ENCODE data around the gene SLC25A11.
"Not testable (repeated sequence)": the region's sequence is repeated elsewhere in the genome, so short reads cannot be mapped to it uniquely, and the experiment has no call there.

SLC25A11 gene

DNA sequence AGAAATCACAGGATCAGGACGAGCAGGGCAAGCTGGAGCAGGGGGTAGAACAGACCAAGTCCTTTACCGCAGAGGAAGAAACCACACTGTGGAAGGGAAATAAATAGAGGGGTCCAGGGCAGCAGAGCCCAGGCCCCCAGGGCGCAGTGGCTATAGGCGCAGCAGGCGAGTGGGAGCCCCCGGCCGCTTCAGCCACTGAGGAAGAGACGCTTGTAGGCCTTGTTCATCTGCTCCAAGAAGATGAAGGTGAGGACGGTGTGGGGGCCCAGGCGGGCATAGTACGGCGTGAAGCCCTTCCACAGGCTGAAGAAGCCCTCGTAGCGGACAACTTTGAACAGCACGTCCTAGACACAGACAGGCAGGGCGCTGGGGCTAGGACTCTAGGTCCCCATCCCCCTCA, 2.3 kb downstream of the SLC25A11 start:
- no peaks in the 10 kb centered on the region for H3K27me3 ChIP-seq (ENCODE audit: control insufficient read depth in 2 of 2, insufficient read depth in 2 of 2, low read length in 2 of 2)
- no peak overlapping the region for H3K4me3 ChIP-seq (ENCODE audit: low read length in 2 of 2)
- peaks cover 32% of the 10 kb centered on the region in 2 donors for H3K4me1 ChIP-seq (ENCODE audit: control insufficient read depth in 2 of 2, insufficient read depth in 2 of 2, low read length in 2 of 2)
- H3K9me3 ChIP-seq (ENCODE audit: control insufficient read depth in 2 of 2, low read length in 2 of 2), result no peaks in the 10 kb centered on the region
- no peak overlapping the region for H3K27ac ChIP-seq (ENCODE audit: low read depth in 2 of 2, low read length in 2 of 2)
- H3K36me3 ChIP-seq (ENCODE audit: control insufficient read depth in 2 of 2, insufficient read depth in 2 of 2, low read length in 2 of 2), result peaks cover 23 to 26% of the 10 kb centered on the region in 2 donors
- H3K9ac ChIP-seq (ENCODE audit: low read depth in 1 of 2, low read length in 2 of 2), result no peak overlapping the region

DNA sequence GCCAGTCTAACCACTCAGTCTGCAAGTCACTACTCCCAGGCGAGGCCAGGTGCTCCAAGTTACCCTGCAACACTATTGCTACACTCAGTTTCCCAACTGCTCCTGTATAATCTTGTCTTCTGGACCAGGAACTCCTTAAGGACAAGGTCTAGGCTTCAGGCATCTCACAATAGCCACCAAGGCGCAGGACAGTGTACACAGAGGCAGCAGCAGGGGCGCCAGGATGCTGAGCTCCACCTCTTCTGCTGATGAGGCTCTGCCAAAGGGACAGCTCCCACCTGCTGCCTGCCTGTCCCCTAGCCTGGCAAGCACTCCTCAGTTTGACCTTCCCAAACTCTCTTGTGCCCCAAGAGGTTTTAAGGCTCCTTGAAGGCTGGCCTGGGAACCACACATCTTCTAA, 3.4 kb downstream of the SLC25A11 start:
- peaks cover 29 to 30% of the 10 kb centered on the region in 2 donors for H3K4me1 ChIP-seq (ENCODE audit: control insufficient read depth in 2 of 2, insufficient read depth in 2 of 2, low read length in 2 of 2)
- no peaks in the 10 kb centered on the region for H3K27me3 ChIP-seq (ENCODE audit: control insufficient read depth in 2 of 2, insufficient read depth in 2 of 2, low read length in 2 of 2)
- no peak overlapping the region for H3K9ac ChIP-seq (ENCODE audit: low read depth in 1 of 2, low read length in 2 of 2)
- H3K27ac ChIP-seq (ENCODE audit: low read depth in 2 of 2, low read length in 2 of 2), result no peak overlapping the region
- no peaks in the 10 kb centered on the region for H3K9me3 ChIP-seq (ENCODE audit: control insufficient read depth in 2 of 2, low read length in 2 of 2)
- peaks cover 16 to 24% of the 10 kb centered on the region in 2 donors for H3K36me3 ChIP-seq (ENCODE audit: control insufficient read depth in 2 of 2, insufficient read depth in 2 of 2, low read length in 2 of 2)
- no peak overlapping the region for H3K4me3 ChIP-seq (ENCODE audit: low read length in 2 of 2)

DNA sequence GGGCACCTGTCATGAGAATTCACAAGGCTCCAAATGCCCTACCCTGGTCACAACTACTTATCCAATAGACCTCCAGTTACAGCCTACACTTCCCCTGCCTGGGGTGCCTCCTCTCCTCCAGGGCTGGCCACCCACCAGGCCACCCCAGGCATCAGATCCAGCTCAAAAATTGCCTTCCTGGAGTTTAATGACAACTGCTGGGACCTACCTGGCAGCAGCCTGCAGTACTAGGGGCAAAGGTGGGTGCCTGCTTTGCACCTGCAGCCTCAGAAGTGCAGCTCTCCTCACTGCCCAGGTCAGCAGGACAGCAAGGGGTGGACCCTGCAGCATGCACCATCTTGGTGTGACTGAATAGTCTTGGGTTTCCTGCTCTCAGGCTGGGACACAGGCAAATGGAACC, 4.2 kb downstream of the SLC25A11 start:
- no peaks in the 10 kb centered on the region for H3K27me3 ChIP-seq (ENCODE audit: control insufficient read depth in 2 of 2, insufficient read depth in 2 of 2, low read length in 2 of 2)
- peaks cover 16 to 24% of the 10 kb centered on the region in 2 donors for H3K36me3 ChIP-seq (ENCODE audit: control insufficient read depth in 2 of 2, insufficient read depth in 2 of 2, low read length in 2 of 2)
- H3K4me1 ChIP-seq (ENCODE audit: control insufficient read depth in 2 of 2, insufficient read depth in 2 of 2, low read length in 2 of 2), result peaks cover 22 to 23% of the 10 kb centered on the region in 2 donors
- no peak overlapping the region for H3K4me3 ChIP-seq (ENCODE audit: low read length in 2 of 2)
- H3K27ac ChIP-seq (ENCODE audit: low read depth in 2 of 2, low read length in 2 of 2), result no peak overlapping the region
- H3K9me3 ChIP-seq (ENCODE audit: control insufficient read depth in 2 of 2, low read length in 2 of 2), result no peaks in the 10 kb centered on the region
- no peak overlapping the region for H3K9ac ChIP-seq (ENCODE audit: low read depth in 1 of 2, low read length in 2 of 2)

GRCh38 chr17:4934173-4934979, 5.5 kb downstream of the SLC25A11 start:
- peak overlapping the region in 1 of 2 donors; percentile 41 for H3K9ac ChIP-seq (ENCODE audit: low read depth in 1 of 2, low read length in 2 of 2)
- H3K36me3 ChIP-seq (ENCODE audit: control insufficient read depth in 2 of 2, insufficient read depth in 2 of 2, low read length in 2 of 2), result peaks cover 16 to 24% of the 10 kb centered on the region in 2 donors
- H3K27ac ChIP-seq (ENCODE audit: low read depth in 2 of 2, low read length in 2 of 2), result no peak overlapping the region
- H3K4me3 ChIP-seq (ENCODE audit: low read length in 2 of 2), result peak overlapping the region; percentile 22
- H3K9me3 ChIP-seq (ENCODE audit: control insufficient read depth in 2 of 2, low read length in 2 of 2), result no peaks in the 10 kb centered on the region
- H3K4me1 ChIP-seq (ENCODE audit: control insufficient read depth in 2 of 2, insufficient read depth in 2 of 2, low read length in 2 of 2), result peaks cover 21 to 23% of the 10 kb centered on the region in 2 donors
- no peaks in the 10 kb centered on the region for H3K27me3 ChIP-seq (ENCODE audit: control insufficient read depth in 2 of 2, insufficient read depth in 2 of 2, low read length in 2 of 2)

- Histone ChIP-seq H3K27me3 (ENCODE audit: control insufficient read depth in 2 of 2, insufficient read depth in 2 of 2, low read length in 2 of 2) (no peaks in the 10 kb centered on the region), H3K4me3 (ENCODE audit: low read length in 2 of 2) (peak overlapping the region in 1 of 2 donors; percentile 22), H3K4me1 (ENCODE audit: control insufficient read depth in 2 of 2, insufficient read depth in 2 of 2, low read length in 2 of 2) (peaks cover 14 to 16% of the 10 kb centered on the region in 2 donors), H3K36me3 (ENCODE audit: control insufficient read depth in 2 of 2, insufficient read depth in 2 of 2, low read length in 2 of 2) (peaks cover 16 to 24% of the 10 kb centered on the region in 2 donors), H3K9ac (ENCODE audit: low read depth in 1 of 2, low read length in 2 of 2) (peak overlapping the region in 1 of 2 donors; percentile 41), H3K27ac (ENCODE audit: low read depth in 2 of 2, low read length in 2 of 2) (no peak overlapping the region), H3K9me3 (ENCODE audit: control insufficient read depth in 2 of 2, low read length in 2 of 2) (no peaks in the 10 kb centered on the region)
These were observed 6.2 kb downstream of the SLC25A11 start for GRCh38 chr17:4933646-4934045.

DNA sequence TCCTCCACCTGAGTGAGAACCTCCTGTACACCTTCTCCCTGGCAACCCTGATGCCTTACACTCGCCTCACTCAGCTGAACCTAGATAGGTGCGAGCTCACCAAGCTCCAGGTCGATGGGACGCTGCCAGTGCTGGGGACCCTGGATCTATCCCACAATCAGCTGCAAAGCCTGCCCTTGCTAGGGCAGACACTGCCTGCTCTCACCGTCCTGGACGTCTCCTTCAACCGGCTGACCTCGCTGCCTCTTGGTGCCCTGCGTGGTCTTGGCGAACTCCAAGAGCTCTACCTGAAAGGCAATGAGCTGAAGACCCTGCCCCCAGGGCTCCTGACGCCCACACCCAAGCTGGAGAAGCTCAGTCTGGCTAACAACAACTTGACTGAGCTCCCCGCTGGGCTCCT, 7.1 kb downstream of the SLC25A11 start:
- Histone ChIP-seq H3K27me3 (ENCODE audit: control insufficient read depth in 2 of 2, insufficient read depth in 2 of 2, low read length in 2 of 2) (no peaks in the 10 kb centered on the region), H3K9me3 (ENCODE audit: control insufficient read depth in 2 of 2, low read length in 2 of 2) (no peaks in the 10 kb centered on the region), H3K36me3 (ENCODE audit: control insufficient read depth in 2 of 2, insufficient read depth in 2 of 2, low read length in 2 of 2) (peaks cover 10 to 16% of the 10 kb centered on the region in 2 donors)

GRCh38 chr17:4931963-4932362, 7.9 kb downstream of the SLC25A11 start, which contains the start of gene GP1BA:
Gene GP1BA (plus strand): TSS chr17:4932277. CDS start chr17:4932605, 328 bp downstream.
- H3K9ac ChIP-seq (ENCODE audit: low read depth in 1 of 2, low read length in 2 of 2), result no peak within 1 kb of the TSS
- no peaks in the 10 kb centered on the region for H3K27me3 ChIP-seq (ENCODE audit: control insufficient read depth in 2 of 2, insufficient read depth in 2 of 2, low read length in 2 of 2)
- peaks cover 7 to 9% of the 10 kb centered on the region in 2 donors for H3K4me1 ChIP-seq (ENCODE audit: control insufficient read depth in 2 of 2, insufficient read depth in 2 of 2, low read length in 2 of 2)

More for the DNA sequence above, 7.1 kb downstream of the SLC25A11 start:
- H3K9ac ChIP-seq (ENCODE audit: low read depth in 1 of 2, low read length in 2 of 2), result no peak overlapping the region
- no peak overlapping the region for H3K4me3 ChIP-seq (ENCODE audit: low read length in 2 of 2)
- peaks cover 7 to 9% of the 10 kb centered on the region in 2 donors for H3K4me1 ChIP-seq (ENCODE audit: control insufficient read depth in 2 of 2, insufficient read depth in 2 of 2, low read length in 2 of 2)
- H3K27ac ChIP-seq (ENCODE audit: low read depth in 2 of 2, low read length in 2 of 2), result no peak overlapping the region

GRCh38 chr17:4928881-4929280, 11.0 kb downstream of the SLC25A11 start:
- Histone ChIP-seq H3K27ac (ENCODE audit: low read depth in 2 of 2, low read length in 2 of 2) (no peak overlapping the region), H3K9ac (ENCODE audit: low read depth in 1 of 2, low read length in 2 of 2) (no peak overlapping the region), H3K36me3 (ENCODE audit: control insufficient read depth in 2 of 2, insufficient read depth in 2 of 2, low read length in 2 of 2) (no peaks in the 10 kb centered on the region), H3K27me3 (ENCODE audit: control insufficient read depth in 2 of 2, insufficient read depth in 2 of 2, low read length in 2 of 2) (no peaks in the 10 kb centered on the region), H3K4me3 (ENCODE audit: low read length in 2 of 2) (no peak overlapping the region), H3K4me1 (ENCODE audit: control insufficient read depth in 2 of 2, insufficient read depth in 2 of 2, low read length in 2 of 2) (peaks cover under 1% of the 10 kb centered on the region in 2 donors), H3K9me3 (ENCODE audit: control insufficient read depth in 2 of 2, low read length in 2 of 2) (no peaks in the 10 kb centered on the region)

More at GRCh38 chr17:4931963-4932362, 7.9 kb downstream of the SLC25A11 start, which contains the start of gene GP1BA:
- Histone ChIP-seq H3K27ac (ENCODE audit: low read depth in 2 of 2, low read length in 2 of 2) (no peak within 1 kb of the TSS), H3K9me3 (ENCODE audit: control insufficient read depth in 2 of 2, low read length in 2 of 2) (no peaks in the 10 kb centered on the region), H3K4me3 (ENCODE audit: low read length in 2 of 2) (no peak within 1 kb of the TSS), H3K36me3 (ENCODE audit: control insufficient read depth in 2 of 2, insufficient read depth in 2 of 2, low read length in 2 of 2) (peaks cover 3 to 10% of the 10 kb centered on the region in 2 donors)

GRCh38 chr17:4926577-4927335, 13.1 kb downstream of the SLC25A11 start:
- H3K4me1 ChIP-seq (ENCODE audit: control insufficient read depth in 2 of 2, insufficient read depth in 2 of 2, low read length in 2 of 2); H3K27ac ChIP-seq (ENCODE audit: low read depth in 2 of 2, low read length in 2 of 2); H3K9me3 ChIP-seq (ENCODE audit: control insufficient read depth in 2 of 2, low read length in 2 of 2); H3K9ac ChIP-seq (ENCODE audit: low read depth in 1 of 2, low read length in 2 of 2); H3K4me3 ChIP-seq (ENCODE audit: low read length in 2 of 2); H3K27me3 ChIP-seq (ENCODE audit: control insufficient read depth in 2 of 2, insufficient read depth in 2 of 2, low read length in 2 of 2); H3K36me3 ChIP-seq (ENCODE audit: control insufficient read depth in 2 of 2, insufficient read depth in 2 of 2, low read length in 2 of 2): not testable (repeated sequence)

DNA sequence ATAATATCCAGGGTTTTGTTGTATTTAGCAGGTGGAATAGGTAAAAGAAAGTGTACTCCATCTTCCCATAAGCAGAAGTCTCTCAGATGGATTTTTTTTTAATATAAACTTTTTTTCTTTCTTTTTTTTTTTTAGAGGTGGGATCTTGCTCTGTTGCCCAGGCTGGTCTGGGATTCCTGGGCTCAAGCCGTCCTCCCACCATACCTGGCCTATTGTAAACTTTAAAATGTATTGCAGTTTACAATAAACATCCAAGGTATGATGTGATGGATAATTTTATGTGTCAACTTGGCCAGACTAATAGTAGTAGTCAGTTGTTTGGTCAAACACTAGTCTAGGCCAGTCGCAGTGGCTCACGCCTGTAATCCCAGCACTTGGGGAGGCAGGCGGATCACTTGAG, 18.5 kb downstream of the SLC25A11 start:
- Histone ChIP-seq H3K4me3 (ENCODE audit: low read length in 2 of 2) (no peak overlapping the region), H3K9ac (ENCODE audit: low read depth in 1 of 2, low read length in 2 of 2) (no peak overlapping the region), H3K27ac (ENCODE audit: low read depth in 2 of 2, low read length in 2 of 2) (no peak overlapping the region), H3K36me3 (ENCODE audit: control insufficient read depth in 2 of 2, insufficient read depth in 2 of 2, low read length in 2 of 2) (no peaks in the 10 kb centered on the region), H3K4me1 (ENCODE audit: control insufficient read depth in 2 of 2, insufficient read depth in 2 of 2, low read length in 2 of 2) (no peaks in the 10 kb centered on the region), H3K9me3 (ENCODE audit: control insufficient read depth in 2 of 2, low read length in 2 of 2) (no peaks in the 10 kb centered on the region), H3K27me3 (ENCODE audit: control insufficient read depth in 2 of 2, insufficient read depth in 2 of 2, low read length in 2 of 2) (no peaks in the 10 kb centered on the region)
